Liver (tissue), 9 donors: Measurements from ENCODE around the gene MRPS18A. TPM values are rescaled to one million over a fixed set of nuclear protein-coding genes. Genes with fewer than 3 reads are reported as not detected.

Experiments used
- DNase-seq: peaks from one replicate; pipeline ENCODE4 v3.0.0-alpha.2; 2017; ENCODE audit warnings: low spot score
- H3K27ac ChIP-seq, 2 donors: one replicate each; pipeline ENCODE4 v1.7.0; 2013; ENCODE audit warnings: inconsistent platforms in 2 of 2, low read length in 2 of 2, control low read depth in 1 of 2, low read depth in 1 of 2, mild to moderate bottlenecking in 1 of 2
- H3K27me3 ChIP-seq, 4 donors: one replicate each; pipeline versions ENCODE4 v1.6.1 to v1.7.0; 2013; ENCODE audit warnings: low read length in 3 of 4, inconsistent platforms in 1 of 4, mild to moderate bottlenecking in 1 of 4, moderate library complexity in 1 of 4; ENCODE audit not compliant: control insufficient read depth in 4 of 4, insufficient read depth in 4 of 4
- H3K36me3 ChIP-seq, 4 donors: one replicate each; pipeline versions ENCODE4 v1.6.1 to v1.7.0; 2013; ENCODE audit warnings: low read length in 3 of 4, mild to moderate bottlenecking in 3 of 4, low read depth in 1 of 4, moderate library complexity in 1 of 4; ENCODE audit not compliant: control insufficient read depth in 4 of 4, insufficient read depth in 3 of 4
- H3K4me1 ChIP-seq, 4 donors: one replicate each; pipeline versions ENCODE4 v1.6.1 to v1.7.0; 2013; ENCODE audit warnings: low read length in 3 of 4, mild to moderate bottlenecking in 3 of 4, moderate library complexity in 1 of 4; ENCODE audit not compliant: control insufficient read depth in 4 of 4, insufficient read depth in 4 of 4
- H3K4me3 ChIP-seq, 3 donors: one replicate each; pipeline versions ENCODE4 v1.6.1 to v1.7.0; 2013; ENCODE audit warnings: low read length in 3 of 3, control low read depth in 1 of 3, low read depth in 1 of 3, mild to moderate bottlenecking in 1 of 3
- H3K9ac ChIP-seq, 2 donors: one replicate each; pipeline ENCODE4 v1.7.0; 2013; ENCODE audit warnings: low read length in 2 of 2, mild to moderate bottlenecking in 2 of 2, moderate library complexity in 2 of 2, control low read depth in 1 of 2, low read depth in 1 of 2
- H3K9me3 ChIP-seq, 4 donors: one replicate each; pipeline versions ENCODE4 v1.6.1 to v1.7.0; 2013; ENCODE audit warnings: low read length in 3 of 4; ENCODE audit not compliant: control insufficient read depth in 4 of 4
- ATF3 ChIP-seq: IDR thresholded peaks from 2 replicates; pipeline ENCODE4 v1.6.1; 2016; ENCODE audit warnings: antibody characterized with exemption
- CTCF ChIP-seq: fragments of 150-350 bp; IDR thresholded peaks from 2 replicates; pipeline ENCODE4 v1.5.1; 2017; ENCODE audit warnings: improper control_type of control experiment, low read depth, low read length; ENCODE audit not compliant: missing input control
- EGR1 ChIP-seq, 2 donors: IDR thresholded peaks; 2 replicates each; pipeline ENCODE4 v1.6.1; 2016 to 2018; ENCODE audit warnings: antibody characterized with exemption in 2 of 2, low read depth in 2 of 2
- FOXA1 ChIP-seq: IDR thresholded peaks from 2 replicates; pipeline ENCODE4 v1.6.1; 2016; ENCODE audit warnings: antibody characterized with exemption
- FOXA2 ChIP-seq: IDR thresholded peaks from 2 replicates; pipeline ENCODE4 v1.6.1; 2016; ENCODE audit warnings: antibody characterized with exemption
- GABPA ChIP-seq, 2 donors: IDR thresholded peaks in 1 of 2; conservative IDR thresholded peaks in 1 of 2; 2 replicates each; pipeline ENCODE4 v1.6.1; 2016; ENCODE audit warnings: antibody characterized with exemption in 2 of 2, mild to moderate bottlenecking in 1 of 2, moderate library complexity in 1 of 2
- HNF4A ChIP-seq, 2 donors: conservative IDR thresholded peaks; 2 replicates each; pipeline ENCODE4 v1.6.1; 2016; ENCODE audit warnings: antibody characterized with exemption in 2 of 2, mild to moderate bottlenecking in 2 of 2
- HNF4G ChIP-seq: IDR thresholded peaks from 2 replicates; pipeline ENCODE4 v1.6.1; 2016; ENCODE audit warnings: antibody characterized with exemption
- JUND ChIP-seq, 2 donors: IDR thresholded peaks; 2 replicates each; pipeline ENCODE4 v1.6.1; 2016; ENCODE audit warnings: antibody characterized with exemption in 2 of 2
- MAX ChIP-seq: IDR thresholded peaks from 2 replicates; pipeline ENCODE4 v1.6.1; 2016; ENCODE audit warnings: antibody characterized with exemption
- NR2F2 ChIP-seq: IDR thresholded peaks from 2 replicates; pipeline ENCODE4 v1.6.1; 2016; ENCODE audit warnings: antibody characterized with exemption
- RAD21 ChIP-seq, 2 donors: IDR thresholded peaks; 2 replicates each; pipeline ENCODE4 v1.6.1; 2016; ENCODE audit warnings: antibody characterized with exemption in 2 of 2, mild to moderate bottlenecking in 2 of 2
- REST ChIP-seq: IDR thresholded peaks from 2 replicates; pipeline ENCODE4 v1.6.1; 2016; ENCODE audit warnings: antibody characterized with exemption, mild to moderate bottlenecking
- RXRA ChIP-seq, 2 donors: IDR thresholded peaks; 2 replicates each; pipeline ENCODE4 v1.6.1; 2017 to 2018; ENCODE audit warnings: antibody characterized with exemption in 2 of 2, mild to moderate bottlenecking in 1 of 2
- SP1 ChIP-seq: IDR thresholded peaks from 2 replicates; pipeline ENCODE4 v1.6.1; 2018; ENCODE audit warnings: antibody characterized with exemption, mild to moderate bottlenecking
- TAF1 ChIP-seq: conservative IDR thresholded peaks from 2 replicates; pipeline ENCODE4 v1.6.1; 2016; ENCODE audit warnings: antibody characterized with exemption, mild to moderate bottlenecking
- YY1 ChIP-seq: IDR thresholded peaks from 2 replicates; pipeline ENCODE4 v1.6.1; 2016; ENCODE audit warnings: antibody characterized with exemption, mild to moderate bottlenecking
- ZBTB33 ChIP-seq: IDR thresholded peaks from 2 replicates; pipeline ENCODE4 v1.6.1; 2016; ENCODE audit warnings: antibody characterized with exemption
- WGBS: extraction: QIAGEN DNeasy Blood & Tissue Kit; methylation state at CpG from one replicate; pipeline ENCODE4 v1.1.7; 2013; 5-methylcytosine and 5-hydroxymethylcytosine counted together
- polyA plus RNA-seq, 2 donors: library from polyadenylated mRNA; stranded (reverse) in 1 of 2; unstranded in 1 of 2; fragments of 200-250 nt in 1 of 2; fragments of >200 nt in 1 of 2; fragmentation: Nextera tagmentation in 1 of 2; extraction: Ambion mirVana in 1 of 2; gene quantifications; one replicate each; pipeline versions ENCODE4 v1.2.1 to v1.2.3, GENCODE V29; 2013 to 2015
- total RNA-seq, 2 donors: library from RNA; depleted of rRNA; stranded (reverse); fragments of >200 nt; gene quantifications; one replicate each; pipeline ENCODE4 v1.2.3, GENCODE V29; 2014
- donor health status: healthy.
- donor health status: healthy.
- donor health status: healthy.
- donor health status: healthy.
- donor health status: healthy.

MRPS18A gene
- total and polyA plus RNA-seq, 4 donors, result 21.5 to 50.5 (median 35.0) TPM

- no peak for DNase-seq
- WGBS, result 95% methylated on average over 3 of the region's 3 CpGs
- H3K27me3 ChIP-seq, result no peaks in the 10 kb centered on the region
- H3K4me3 ChIP-seq, result no peak overlapping the region
- H3K9ac ChIP-seq, result no peak overlapping the region
- no peak overlapping the region for H3K27ac ChIP-seq
- no peaks in the 10 kb centered on the region for H3K9me3 ChIP-seq
- TF ChIP-seq HNF4G (no peak), YY1 (no peak), MAX (no peak), GABPA (IDR thresholded peaks at IDR 0.05 in 1 of 2, conservative IDR thresholded peaks at IDR 0.05 in 1 of 2) (no peak), EGR1 (IDR thresholded peaks at IDR 0.05; ENCODE audit: low read depth in 2 of 2) (no peak), JUND (IDR thresholded peaks at IDR 0.05) (no peak), TAF1 (no peak), SP1 (no peak), NR2F2 (no peak), RAD21 (IDR thresholded peaks at IDR 0.05) (no peak), RXRA (IDR thresholded peaks at IDR 0.05) (no peak), HNF4A (conservative IDR thresholded peaks at IDR 0.05) (no peak), FOXA1 (no peak), REST (no peak), FOXA2 (no peak), ATF3 (no peak), CTCF (no peak), ZBTB33 (no peak)
- H3K36me3 ChIP-seq, result no peaks in the 10 kb centered on the region
- H3K4me1 ChIP-seq, result peaks cover 0 to 8% (median 4%) of the 10 kb centered on the region in 4 donors
Measured at GRCh38 chr6:43697421-43697820, 9.8 kb upstream of the MRPS18A start.

GRCh38 chr6:43695967-43696291 is 8.3 kb upstream of the MRPS18A start:
- no peaks in the 10 kb centered on the region for H3K36me3 ChIP-seq
- peaks cover 0 to 8% (median 4%) of the 10 kb centered on the region in 4 donors for H3K4me1 ChIP-seq
- 78% methylated on average over 4 of the region's 4 CpGs for WGBS
- TF ChIP-seq SP1 (no peak), NR2F2 (no peak), GABPA (IDR thresholded peaks at IDR 0.05 in 1 of 2, conservative IDR thresholded peaks at IDR 0.05 in 1 of 2) (no peak), EGR1 (IDR thresholded peaks at IDR 0.05; ENCODE audit: low read depth in 2 of 2) (no peak), CTCF (no peak)
- no peak for DNase-seq
- H3K9me3 ChIP-seq, result no peaks in the 10 kb centered on the region
- no peak overlapping the region for H3K4me3 ChIP-seq
- H3K9ac ChIP-seq, result no peak overlapping the region
- no peak overlapping the region for H3K27ac ChIP-seq
- no peaks in the 10 kb centered on the region for H3K27me3 ChIP-seq
